ENCODE results near the gene FBXO31.
"Not testable (repeated sequence)": the region's sequence is repeated elsewhere in the genome, so short reads cannot be mapped to it uniquely, and the experiment has no call there.

Gene FBXO31

GRCh38 chr16:87379312-87379752 lies 4.2 kb downstream of the FBXO31 start:
- no CpG with 5 or more reads among the region's 3 CpGs for WGBS (ENCODE audit: extremely low coverage, insufficient coverage, low lambda C conversion rate)
- DNase-seq = peak; percentile 16
- H3K23ac ChIP-seq (ENCODE audit: low read length); H2BK15ac ChIP-seq (replicated peaks; ENCODE audit: low read depth); H3K4me3 ChIP-seq (ENCODE audit: low read length); H3K4me1 ChIP-seq (ENCODE audit: control insufficient read depth, low read depth, low read length); H3K27me3 ChIP-seq (ENCODE audit: insufficient read depth, low read length, poor library complexity); H3K36me3 ChIP-seq (ENCODE audit: control insufficient read depth, insufficient read depth, low read length); H2BK5ac ChIP-seq (ENCODE audit: low read length); H3K4me2 ChIP-seq (ENCODE audit: low read length); H3K18ac ChIP-seq (ENCODE audit: low read length); H3K9ac ChIP-seq (ENCODE audit: low read length); H4K5ac ChIP-seq (ENCODE audit: low read length); H3K27ac ChIP-seq (ENCODE audit: low read depth, low read length); H3K56ac ChIP-seq (ENCODE audit: low read length); H4K8ac ChIP-seq (ENCODE audit: low read depth, low read length); H2AK5ac ChIP-seq (ENCODE audit: low read length); H3K4ac ChIP-seq (ENCODE audit: low read depth, low read length); H2BK120ac ChIP-seq (ENCODE audit: low read depth, low read length): not testable (repeated sequence)
- Histone ChIP-seq H3K79me1 (ENCODE audit: low read length) (peaks cover 16% of the 10 kb centered on the region), H3K79me2 (ENCODE audit: control insufficient read depth, insufficient read depth, low read length) (peaks cover 16% of the 10 kb centered on the region)

DNA sequence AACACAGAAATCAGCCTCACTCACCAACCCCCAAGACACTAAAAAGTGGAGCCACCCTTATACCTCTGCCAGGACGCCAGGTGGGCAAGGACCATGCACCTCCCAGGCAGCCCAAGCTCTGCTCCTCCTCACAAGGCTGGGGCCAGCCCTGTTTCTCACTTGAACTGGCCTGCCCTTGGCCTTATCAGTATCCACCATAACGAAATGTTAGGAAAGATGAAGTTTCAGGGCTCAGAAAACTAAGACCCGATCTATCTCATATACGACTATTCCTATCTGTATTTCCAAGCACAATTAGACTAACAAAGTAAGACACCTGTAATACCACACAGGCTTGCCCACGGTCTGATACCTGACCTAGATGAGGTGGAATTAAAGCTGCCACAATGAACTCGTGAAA lies 6.9 kb downstream of the FBXO31 start:
- H3K27me3 ChIP-seq (ENCODE audit: insufficient read depth, low read length, poor library complexity) = no peaks in the 10 kb centered on the region
- H2AK5ac ChIP-seq (ENCODE audit: low read length) = no peak overlapping the region
- no peak overlapping the region for H3K9ac ChIP-seq (ENCODE audit: low read length)
- no peak overlapping the region for H3K4me2 ChIP-seq (ENCODE audit: low read length)
- no peak overlapping the region for H4K5ac ChIP-seq (ENCODE audit: low read length)
- WGBS (ENCODE audit: extremely low coverage, insufficient coverage, low lambda C conversion rate) = no CpG with 5 or more reads among the region's 6 CpGs
- no peak overlapping the region for H2BK15ac ChIP-seq (replicated peaks; ENCODE audit: low read depth)
- no peak overlapping the region for H2BK5ac ChIP-seq (ENCODE audit: low read length)
- H3K18ac ChIP-seq (ENCODE audit: low read length) = no peak overlapping the region
- no peaks in the 10 kb centered on the region for H3K36me3 ChIP-seq (ENCODE audit: control insufficient read depth, insufficient read depth, low read length)
- no peak overlapping the region for H3K4me3 ChIP-seq (ENCODE audit: low read length)
- no peaks in the 10 kb centered on the region for H3K4me1 ChIP-seq (ENCODE audit: control insufficient read depth, low read depth, low read length)
- no peak overlapping the region for H3K27ac ChIP-seq (ENCODE audit: low read depth, low read length)
- no peak overlapping the region for H4K8ac ChIP-seq (ENCODE audit: low read depth, low read length)
- H3K79me2 ChIP-seq (ENCODE audit: control insufficient read depth, insufficient read depth, low read length) = peaks cover 21% of the 10 kb centered on the region
- H3K4ac ChIP-seq (ENCODE audit: low read depth, low read length) = no peak overlapping the region
- no peak overlapping the region for H2BK120ac ChIP-seq (ENCODE audit: low read depth, low read length)
- H3K23ac ChIP-seq (ENCODE audit: low read length) = no peak overlapping the region
- peaks cover 25% of the 10 kb centered on the region for H3K79me1 ChIP-seq (ENCODE audit: low read length)
- no peak for DNase-seq
- H3K56ac ChIP-seq (ENCODE audit: low read length) = no peak overlapping the region

DNA sequence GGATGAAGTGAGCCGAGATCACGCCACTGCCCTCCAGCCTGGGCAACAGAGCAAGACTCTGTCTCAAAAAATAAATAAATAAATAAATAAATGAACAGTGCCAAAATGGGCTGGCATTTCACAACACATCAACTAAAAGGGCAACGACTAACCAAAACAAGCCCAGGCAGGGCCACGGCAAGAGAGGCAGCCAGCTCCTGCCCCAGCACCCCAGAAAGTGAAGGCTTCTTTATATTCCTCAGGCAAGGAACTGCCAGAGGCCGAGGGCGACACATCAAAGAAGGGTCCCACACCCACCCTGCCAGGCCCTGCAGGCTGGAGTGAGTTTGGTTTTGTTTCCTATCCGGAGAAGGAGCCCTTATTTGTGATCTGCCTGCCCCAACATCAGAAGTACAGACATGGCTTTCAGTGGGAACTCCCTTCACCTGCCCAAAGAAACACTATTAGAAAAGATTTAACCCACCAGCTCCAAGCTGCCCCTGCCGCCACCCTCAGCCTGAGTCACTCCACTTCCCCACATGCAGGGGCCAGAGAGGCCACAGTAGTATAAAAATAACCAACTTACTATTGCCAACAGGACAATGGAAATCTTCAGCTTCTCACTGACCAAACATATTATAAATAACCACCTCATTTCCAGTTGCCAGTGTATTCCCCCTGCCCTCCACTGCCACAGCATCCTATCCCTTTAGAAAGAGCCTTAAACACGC lies 8.0 kb downstream of the FBXO31 start:
- no peak overlapping the region for H2AK5ac ChIP-seq (ENCODE audit: low read length)
- no peaks in the 10 kb centered on the region for H3K36me3 ChIP-seq (ENCODE audit: control insufficient read depth, insufficient read depth, low read length)
- no peak overlapping the region for H3K56ac ChIP-seq (ENCODE audit: low read length)
- DNase-seq = no peak
- no CpG with 5 or more reads among the region's 9 CpGs for WGBS (ENCODE audit: extremely low coverage, insufficient coverage, low lambda C conversion rate)
- no peaks in the 10 kb centered on the region for H3K27me3 ChIP-seq (ENCODE audit: insufficient read depth, low read length, poor library complexity)
- no peak overlapping the region for H3K23ac ChIP-seq (ENCODE audit: low read length)
- H3K4me1 ChIP-seq (ENCODE audit: control insufficient read depth, low read depth, low read length) = no peaks in the 10 kb centered on the region
- H2BK5ac ChIP-seq (ENCODE audit: low read length) = no peak overlapping the region
- no peak overlapping the region for H2BK120ac ChIP-seq (ENCODE audit: low read depth, low read length)
- H3K18ac ChIP-seq (ENCODE audit: low read length) = no peak overlapping the region
- no peak overlapping the region for H3K27ac ChIP-seq (ENCODE audit: low read depth, low read length)
- H4K5ac ChIP-seq (ENCODE audit: low read length) = no peak overlapping the region
- H3K79me1 ChIP-seq (ENCODE audit: low read length) = peaks cover 24% of the 10 kb centered on the region
- no peak overlapping the region for H4K8ac ChIP-seq (ENCODE audit: low read depth, low read length)
- no peak overlapping the region for H3K4ac ChIP-seq (ENCODE audit: low read depth, low read length)
- no peak overlapping the region for H3K4me3 ChIP-seq (ENCODE audit: low read length)
- H3K79me2 ChIP-seq (ENCODE audit: control insufficient read depth, insufficient read depth, low read length) = peaks cover 19% of the 10 kb centered on the region
- no peak overlapping the region for H2BK15ac ChIP-seq (replicated peaks; ENCODE audit: low read depth)
- no peak overlapping the region for H3K9ac ChIP-seq (ENCODE audit: low read length)
- H3K4me2 ChIP-seq (ENCODE audit: low read length) = no peak overlapping the region

- no peak overlapping the region for H3K9ac ChIP-seq (ENCODE audit: low read length)
- H4K8ac ChIP-seq (ENCODE audit: low read depth, low read length) = no peak overlapping the region
- H3K4ac ChIP-seq (ENCODE audit: low read depth, low read length) = no peak overlapping the region
- H3K36me3 ChIP-seq (ENCODE audit: control insufficient read depth, insufficient read depth, low read length) = no peaks in the 10 kb centered on the region
- no peak overlapping the region for H2AK5ac ChIP-seq (ENCODE audit: low read length)
- no peak overlapping the region for H2BK120ac ChIP-seq (ENCODE audit: low read depth, low read length)
- peaks cover 24% of the 10 kb centered on the region for H3K79me1 ChIP-seq (ENCODE audit: low read length)
- no peak overlapping the region for H3K18ac ChIP-seq (ENCODE audit: low read length)
- peaks cover 18% of the 10 kb centered on the region for H3K79me2 ChIP-seq (ENCODE audit: control insufficient read depth, insufficient read depth, low read length)
- no peak overlapping the region for H3K4me3 ChIP-seq (ENCODE audit: low read length)
- H4K5ac ChIP-seq (ENCODE audit: low read length) = no peak overlapping the region
- H3K56ac ChIP-seq (ENCODE audit: low read length) = no peak overlapping the region
- no peaks in the 10 kb centered on the region for H3K27me3 ChIP-seq (ENCODE audit: insufficient read depth, low read length, poor library complexity)
- no peak for DNase-seq
- H2BK5ac ChIP-seq (ENCODE audit: low read length) = no peak overlapping the region
- no peak overlapping the region for H3K4me2 ChIP-seq (ENCODE audit: low read length)
- H3K23ac ChIP-seq (ENCODE audit: low read length) = no peak overlapping the region
- H3K4me1 ChIP-seq (ENCODE audit: control insufficient read depth, low read depth, low read length) = no peaks in the 10 kb centered on the region
- no peak overlapping the region for H3K27ac ChIP-seq (ENCODE audit: low read depth, low read length)
- WGBS (ENCODE audit: extremely low coverage, insufficient coverage, low lambda C conversion rate) = no CpG with 5 or more reads among the region's 13 CpGs
- no peak overlapping the region for H2BK15ac ChIP-seq (replicated peaks; ENCODE audit: low read depth)
Measured at GRCh38 chr16:87374313-87374712, 9.3 kb downstream of the FBXO31 start.

DNA sequence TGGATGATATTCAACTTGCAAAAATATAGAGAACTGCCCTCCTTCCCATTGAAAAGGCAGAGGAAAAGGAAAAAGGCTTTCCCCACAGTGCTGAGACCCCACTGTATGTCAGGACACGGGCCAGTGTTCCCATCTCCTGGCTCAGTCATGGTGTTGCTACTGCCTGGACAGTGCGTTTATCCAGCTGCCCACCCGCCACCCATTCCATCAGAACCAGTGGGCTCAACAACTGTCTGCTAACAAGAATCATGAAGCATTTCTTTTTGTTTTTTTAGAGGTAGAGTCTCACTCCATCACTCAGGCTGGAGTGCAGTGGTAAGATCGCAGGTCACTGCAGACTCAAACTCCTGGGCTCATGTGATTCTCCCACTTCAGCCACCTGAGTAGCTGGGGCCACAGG lies 11.3 kb downstream of the FBXO31 start:
- H2AK5ac ChIP-seq (ENCODE audit: low read length) = no peak overlapping the region
- no peak overlapping the region for H2BK120ac ChIP-seq (ENCODE audit: low read depth, low read length)
- H3K4ac ChIP-seq (ENCODE audit: low read depth, low read length) = no peak overlapping the region
- no CpG with 5 or more reads among the region's 4 CpGs for WGBS (ENCODE audit: extremely low coverage, insufficient coverage, low lambda C conversion rate)
- no peak overlapping the region for H4K8ac ChIP-seq (ENCODE audit: low read depth, low read length)
- no peak for DNase-seq
- no peak overlapping the region for H3K18ac ChIP-seq (ENCODE audit: low read length)
- H3K27ac ChIP-seq (ENCODE audit: low read depth, low read length) = no peak overlapping the region
- H2BK5ac ChIP-seq (ENCODE audit: low read length) = no peak overlapping the region
- no peak overlapping the region for H3K4me3 ChIP-seq (ENCODE audit: low read length)
- H3K27me3 ChIP-seq (ENCODE audit: insufficient read depth, low read length, poor library complexity) = no peaks in the 10 kb centered on the region
- H4K5ac ChIP-seq (ENCODE audit: low read length) = no peak overlapping the region
- peaks cover 18% of the 10 kb centered on the region for H3K79me2 ChIP-seq (ENCODE audit: control insufficient read depth, insufficient read depth, low read length)
- no peak overlapping the region for H2BK15ac ChIP-seq (replicated peaks; ENCODE audit: low read depth)
- H3K4me2 ChIP-seq (ENCODE audit: low read length) = no peak overlapping the region
- H3K36me3 ChIP-seq (ENCODE audit: control insufficient read depth, insufficient read depth, low read length) = no peaks in the 10 kb centered on the region
- no peak overlapping the region for H3K9ac ChIP-seq (ENCODE audit: low read length)
- no peaks in the 10 kb centered on the region for H3K4me1 ChIP-seq (ENCODE audit: control insufficient read depth, low read depth, low read length)
- no peak overlapping the region for H3K23ac ChIP-seq (ENCODE audit: low read length)
- H3K79me1 ChIP-seq (ENCODE audit: low read length) = peaks cover 27% of the 10 kb centered on the region
- no peak overlapping the region for H3K56ac ChIP-seq (ENCODE audit: low read length)
